HS-5 (cell line): Measurements from ENCODE around the gene IVD.

ENCODE experiments used
- DNase-seq: peaks from one replicate; pipeline ENCODE4 v3.0.0-alpha.2; 2012; ENCODE audit warnings: low read depth

Gene IVD

GRCh38 chr15:40405501-40406381 is at the start of gene IVD:
Gene IVD, plus strand, starts transcription at chr15:40405795. Its CDS starts 33 bp downstream, at chr15:40405828.
- peak; percentile 75 for DNase-seq

- no peak for DNase-seq
These were observed 49.5 kb upstream of the IVD start for GRCh38 chr15:40355976-40356585.

GRCh38 chr15:40357246-40357645 is 48.3 kb upstream of the IVD start:
- no peak for DNase-seq

- DNase-seq: no peak
These were observed 47.7 kb upstream of the IVD start, which contains the start of gene DISP2 for GRCh38 chr15:40357723-40358470. Gene DISP2, plus strand, starts transcription at chr15:40358219. Its CDS starts 103 bp downstream, at chr15:40358322.

GRCh38 chr15:40358471-40359353 is 46.9 kb upstream of the IVD start:
- no peak for DNase-seq

- DNase-seq: no peak
These were observed 45.6 kb upstream of the IVD start for GRCh38 chr15:40360015-40360414.

- no peak for DNase-seq
These were observed 44.0 kb upstream of the IVD start for GRCh38 chr15:40361640-40362039.

GRCh38 chr15:40363611-40364010 is 42.0 kb upstream of the IVD start:
- no peak for DNase-seq

- no peak for DNase-seq
These were observed 41.3 kb upstream of the IVD start for GRCh38 chr15:40364251-40364650.

GRCh38 chr15:40365016-40365415 is 40.6 kb upstream of the IVD start:
- no peak for DNase-seq

- DNase-seq: no peak
These were observed 39.8 kb upstream of the IVD start for GRCh38 chr15:40365624-40366456.

GRCh38 chr15:40366457-40367370 is 38.9 kb upstream of the IVD start:
- no peak for DNase-seq

GRCh38 chr15:40367371-40367685 is 38.3 kb upstream of the IVD start:
- no peak for DNase-seq

- DNase-seq: no peak
These were observed 37.6 kb upstream of the IVD start for GRCh38 chr15:40367686-40368611.

GRCh38 chr15:40368719-40369473 is 36.7 kb upstream of the IVD start:
- DNase-seq: no peak

GRCh38 chr15:40369474-40369869 is 36.1 kb upstream of the IVD start:
- no peak for DNase-seq

- no peak for DNase-seq
These were observed 35.6 kb upstream of the IVD start for GRCh38 chr15:40369971-40370370.

GRCh38 chr15:40372981-40373380 is 32.6 kb upstream of the IVD start:
- no peak for DNase-seq
